HEK293 (cell line): ENCODE measurements around the gene KIFAP3.
A peak's percentile ranks its signal among the peaks of the same experiment; 100 is the strongest.

Source experiments
- FEZF1 ChIP-seq: fragments of 450-650 bp; formaldehyde crosslinking; IDR thresholded peaks from 2 replicates; pipeline ENCODE4 v1.5.1; 2016; ENCODE audit warnings: missing biosample characterization, missing genetic modification characterization
- GLI4 ChIP-seq: fragments of 450-650 bp; formaldehyde crosslinking; IDR thresholded peaks from 2 replicates; pipeline ENCODE4 v1.5.1; 2016; ENCODE audit warnings: missing biosample characterization, missing genetic modification characterization
- OSR2 ChIP-seq: fragments of 450-650 bp; formaldehyde crosslinking; IDR thresholded peaks from 2 replicates; pipeline ENCODE4 v1.5.1; 2016; ENCODE audit warnings: missing biosample characterization, missing genetic modification characterization
- PRDM1 ChIP-seq: fragments of 450-650 bp; formaldehyde crosslinking; IDR thresholded peaks from 2 replicates; pipeline ENCODE4; 2016; ENCODE audit warnings: missing biosample characterization, missing genetic modification characterization
- SP2 ChIP-seq: fragments of 450-650 bp; formaldehyde crosslinking; IDR thresholded peaks from 2 replicates; pipeline ENCODE4 v1.5.1; 2016; ENCODE audit warnings: missing biosample characterization, missing genetic modification characterization
- TRIM28 ChIP-seq: IDR thresholded peaks from 2 replicates; pipeline ENCODE4 v1.6.1; 2011; ENCODE audit warnings: low read length, control low read depth, borderline replicate concordance
- ZBTB7A ChIP-seq: fragments of 450-650 bp; formaldehyde crosslinking; IDR thresholded peaks from 2 replicates; pipeline ENCODE4 v1.5.1; 2016; ENCODE audit warnings: low read depth, missing biosample characterization, missing genetic modification characterization
- ZFP69B ChIP-seq: fragments of 450-650 bp; formaldehyde crosslinking; IDR thresholded peaks from 2 replicates; pipeline ENCODE4 v1.5.1; 2016; ENCODE audit warnings: missing biosample characterization, missing genetic modification characterization
- ZNF169 ChIP-seq: fragments of 450-650 bp; formaldehyde crosslinking; IDR thresholded peaks from 2 replicates; pipeline ENCODE4 v1.5.1; 2016; ENCODE audit warnings: missing biosample characterization, missing genetic modification characterization
- ZNF292 ChIP-seq: fragments of 450-650 bp; formaldehyde crosslinking; IDR thresholded peaks from 2 replicates; pipeline ENCODE4 v1.5.1; 2016; ENCODE audit warnings: low read depth, missing biosample characterization, missing genetic modification characterization, borderline replicate concordance
- ZNF391 ChIP-seq: fragments of 450-650 bp; formaldehyde crosslinking; IDR thresholded peaks from 2 replicates; pipeline ENCODE4 v1.5.1; 2016; ENCODE audit warnings: low read depth, missing biosample characterization, missing genetic modification characterization, borderline replicate concordance
- ZNF514 ChIP-seq: fragments of 450-650 bp; formaldehyde crosslinking; IDR thresholded peaks from 2 replicates; pipeline ENCODE4 v1.5.1; 2016; ENCODE audit warnings: missing biosample characterization, missing genetic modification characterization
- ZNF600 ChIP-seq: fragments of 450-650 bp; formaldehyde crosslinking; IDR thresholded peaks from 2 replicates; pipeline ENCODE4 v1.5.1; 2016; ENCODE audit warnings: missing biosample characterization, missing genetic modification characterization
- ZNF785 ChIP-seq: fragments of 450-650 bp; formaldehyde crosslinking; IDR thresholded peaks from 2 replicates; pipeline ENCODE4 v1.5.1; 2016; ENCODE audit warnings: missing biosample characterization, missing genetic modification characterization
- TF ChIP-seq, protein P1 (sequence below): fragments of 450-650 bp; formaldehyde crosslinking; IDR thresholded peaks from 2 replicates; pipeline ENCODE4 v1.5.1; 2017; ENCODE audit warnings: missing biosample characterization, mild to moderate bottlenecking, missing genetic modification characterization, moderate library complexity
- TF ChIP-seq, protein P2 (sequence below): fragments of 450-650 bp; formaldehyde crosslinking; IDR thresholded peaks from 2 replicates; pipeline ENCODE4 v1.5.1; 2017; ENCODE audit warnings: missing biosample characterization, missing genetic modification characterization
- TF ChIP-seq, protein P3 (sequence below): fragments of 450-650 bp; formaldehyde crosslinking; IDR thresholded peaks from 2 replicates; pipeline ENCODE4 v1.5.1; 2016; ENCODE audit warnings: missing biosample characterization, missing genetic modification characterization
- TF ChIP-seq, protein P4 (sequence below): fragments of 450-650 bp; formaldehyde crosslinking; IDR thresholded peaks from 2 replicates; pipeline ENCODE4 v1.5.1; 2016; ENCODE audit warnings: missing biosample characterization, missing genetic modification characterization
- TF ChIP-seq, protein P5 (sequence below): fragments of 450-650 bp; formaldehyde crosslinking; IDR thresholded peaks from 2 replicates; pipeline ENCODE4 v1.5.1; 2016; ENCODE audit warnings: missing biosample characterization, missing genetic modification characterization

KIFAP3 gene

DNA sequence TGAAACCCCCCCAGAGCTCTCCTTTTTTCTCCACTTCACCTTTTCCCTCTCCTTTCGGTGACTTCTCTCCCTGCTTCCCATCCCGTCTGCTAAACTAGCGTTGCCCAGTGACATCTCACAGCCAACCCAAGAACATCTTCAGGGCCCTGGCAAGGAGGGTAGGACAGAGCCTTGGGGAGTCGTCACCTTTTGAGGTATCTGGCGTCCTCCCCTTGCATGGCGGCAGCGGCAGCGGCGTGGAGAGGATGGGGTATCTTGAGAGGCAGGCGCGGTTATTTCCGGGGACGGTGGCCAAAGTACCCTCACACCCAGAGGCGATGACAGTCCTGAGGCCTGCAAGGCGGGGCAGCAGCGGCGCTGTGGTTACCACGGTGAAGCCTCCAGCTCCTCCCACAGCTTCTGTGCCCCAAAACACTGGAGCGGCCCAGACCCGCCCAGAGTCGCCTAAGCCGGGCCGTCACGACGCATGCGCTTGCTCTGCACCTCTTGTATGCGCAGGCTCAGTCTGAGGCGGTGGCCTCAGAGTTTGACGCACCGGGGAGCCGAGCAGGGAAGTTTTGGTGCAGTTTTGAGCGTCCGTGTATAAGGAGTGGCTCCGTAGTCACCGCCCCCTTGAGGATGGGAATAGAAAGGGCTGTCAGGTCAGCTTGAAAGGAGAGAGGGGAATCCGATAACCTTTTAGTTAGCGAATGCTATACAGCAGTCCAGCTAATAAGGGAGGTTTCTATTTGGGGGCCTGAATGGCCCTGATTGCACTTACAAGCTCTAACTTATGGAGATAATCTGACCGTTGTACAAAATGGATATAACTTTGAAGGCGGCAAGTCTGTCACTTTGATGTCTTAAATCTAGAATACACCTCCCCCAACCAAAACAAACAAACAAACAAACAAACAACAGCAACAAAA, at the start of gene KIFAP3 (continued):
- peak; percentile 54; the same call in 1 of the 2 replicates for TF ChIP-seq ZNF600 (tag by site-specific recombination)
- no peak for TF ChIP-seq GLI4
- TF ChIP-seq ZNF292 (tag by site-specific recombination) = no peak
- TF ChIP-seq ZFP69B (tag by site-specific recombination) = no peak
- TF ChIP-seq, protein P1, sequence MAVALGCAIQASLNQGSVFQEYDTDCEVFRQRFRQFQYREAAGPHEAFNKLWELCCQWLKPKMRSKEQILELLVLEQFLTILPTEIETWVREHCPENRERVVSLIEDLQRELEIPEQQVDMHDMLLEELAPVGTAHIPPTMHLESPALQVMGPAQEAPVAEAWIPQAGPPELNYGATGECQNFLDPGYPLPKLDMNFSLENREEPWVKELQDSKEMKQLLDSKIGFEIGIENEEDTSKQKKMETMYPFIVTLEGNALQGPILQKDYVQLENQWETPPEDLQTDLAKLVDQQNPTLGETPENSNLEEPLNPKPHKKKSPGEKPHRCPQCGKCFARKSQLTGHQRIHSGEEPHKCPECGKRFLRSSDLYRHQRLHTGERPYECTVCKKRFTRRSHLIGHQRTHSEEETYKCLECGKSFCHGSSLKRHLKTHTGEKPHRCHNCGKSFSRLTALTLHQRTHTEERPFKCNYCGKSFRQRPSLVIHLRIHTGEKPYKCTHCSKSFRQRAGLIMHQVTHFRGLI = no peak
- TF ChIP-seq FEZF1 (tag by site-specific recombination) = peak; percentile 34
- TF ChIP-seq ZBTB7A (tag by site-specific recombination) = no peak
- TF ChIP-seq TRIM28 = peak; percentile 45; the same call in 1 of the 2 replicates
- no peak; the same call in 1 of the 2 replicates for TF ChIP-seq ZNF391
- no peak for TF ChIP-seq ZNF785 (tag by site-specific recombination)
- TF ChIP-seq, protein P2, sequence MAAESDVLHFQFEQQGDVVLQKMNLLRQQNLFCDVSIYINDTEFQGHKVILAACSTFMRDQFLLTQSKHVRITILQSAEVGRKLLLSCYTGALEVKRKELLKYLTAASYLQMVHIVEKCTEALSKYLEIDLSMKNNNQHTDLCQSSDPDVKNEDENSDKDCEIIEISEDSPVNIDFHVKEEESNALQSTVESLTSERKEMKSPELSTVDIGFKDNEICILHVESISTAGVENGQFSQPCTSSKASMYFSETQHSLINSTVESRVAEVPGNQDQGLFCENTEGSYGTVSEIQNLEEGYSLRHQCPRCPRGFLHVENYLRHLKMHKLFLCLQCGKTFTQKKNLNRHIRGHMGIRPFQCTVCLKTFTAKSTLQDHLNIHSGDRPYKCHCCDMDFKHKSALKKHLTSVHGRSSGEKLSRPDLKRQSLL (tag by site-specific recombination) = no peak
- TF ChIP-seq, protein P3, sequence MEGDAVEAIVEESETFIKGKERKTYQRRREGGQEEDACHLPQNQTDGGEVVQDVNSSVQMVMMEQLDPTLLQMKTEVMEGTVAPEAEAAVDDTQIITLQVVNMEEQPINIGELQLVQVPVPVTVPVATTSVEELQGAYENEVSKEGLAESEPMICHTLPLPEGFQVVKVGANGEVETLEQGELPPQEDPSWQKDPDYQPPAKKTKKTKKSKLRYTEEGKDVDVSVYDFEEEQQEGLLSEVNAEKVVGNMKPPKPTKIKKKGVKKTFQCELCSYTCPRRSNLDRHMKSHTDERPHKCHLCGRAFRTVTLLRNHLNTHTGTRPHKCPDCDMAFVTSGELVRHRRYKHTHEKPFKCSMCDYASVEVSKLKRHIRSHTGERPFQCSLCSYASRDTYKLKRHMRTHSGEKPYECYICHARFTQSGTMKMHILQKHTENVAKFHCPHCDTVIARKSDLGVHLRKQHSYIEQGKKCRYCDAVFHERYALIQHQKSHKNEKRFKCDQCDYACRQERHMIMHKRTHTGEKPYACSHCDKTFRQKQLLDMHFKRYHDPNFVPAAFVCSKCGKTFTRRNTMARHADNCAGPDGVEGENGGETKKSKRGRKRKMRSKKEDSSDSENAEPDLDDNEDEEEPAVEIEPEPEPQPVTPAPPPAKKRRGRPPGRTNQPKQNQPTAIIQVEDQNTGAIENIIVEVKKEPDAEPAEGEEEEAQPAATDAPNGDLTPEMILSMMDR (tag by site-specific recombination) = peak; percentile 85
- TF ChIP-seq ZNF514 = no peak
- TF ChIP-seq, protein P4, sequence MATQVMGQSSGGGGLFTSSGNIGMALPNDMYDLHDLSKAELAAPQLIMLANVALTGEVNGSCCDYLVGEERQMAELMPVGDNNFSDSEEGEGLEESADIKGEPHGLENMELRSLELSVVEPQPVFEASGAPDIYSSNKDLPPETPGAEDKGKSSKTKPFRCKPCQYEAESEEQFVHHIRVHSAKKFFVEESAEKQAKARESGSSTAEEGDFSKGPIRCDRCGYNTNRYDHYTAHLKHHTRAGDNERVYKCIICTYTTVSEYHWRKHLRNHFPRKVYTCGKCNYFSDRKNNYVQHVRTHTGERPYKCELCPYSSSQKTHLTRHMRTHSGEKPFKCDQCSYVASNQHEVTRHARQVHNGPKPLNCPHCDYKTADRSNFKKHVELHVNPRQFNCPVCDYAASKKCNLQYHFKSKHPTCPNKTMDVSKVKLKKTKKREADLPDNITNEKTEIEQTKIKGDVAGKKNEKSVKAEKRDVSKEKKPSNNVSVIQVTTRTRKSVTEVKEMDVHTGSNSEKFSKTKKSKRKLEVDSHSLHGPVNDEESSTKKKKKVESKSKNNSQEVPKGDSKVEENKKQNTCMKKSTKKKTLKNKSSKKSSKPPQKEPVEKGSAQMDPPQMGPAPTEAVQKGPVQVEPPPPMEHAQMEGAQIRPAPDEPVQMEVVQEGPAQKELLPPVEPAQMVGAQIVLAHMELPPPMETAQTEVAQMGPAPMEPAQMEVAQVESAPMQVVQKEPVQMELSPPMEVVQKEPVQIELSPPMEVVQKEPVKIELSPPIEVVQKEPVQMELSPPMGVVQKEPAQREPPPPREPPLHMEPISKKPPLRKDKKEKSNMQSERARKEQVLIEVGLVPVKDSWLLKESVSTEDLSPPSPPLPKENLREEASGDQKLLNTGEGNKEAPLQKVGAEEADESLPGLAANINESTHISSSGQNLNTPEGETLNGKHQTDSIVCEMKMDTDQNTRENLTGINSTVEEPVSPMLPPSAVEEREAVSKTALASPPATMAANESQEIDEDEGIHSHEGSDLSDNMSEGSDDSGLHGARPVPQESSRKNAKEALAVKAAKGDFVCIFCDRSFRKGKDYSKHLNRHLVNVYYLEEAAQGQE (tag by site-specific recombination) = 0 out of 2 replicates have a peak, but pooled peaks have one; percentile 11
- peak; percentile 78 for TF ChIP-seq OSR2 (tag by site-specific recombination)
- no peak for TF ChIP-seq ZNF169 (tag by site-specific recombination)
- peak; percentile 80; the same call in 1 of the 2 replicates for TF ChIP-seq PRDM1 (tag by site-specific recombination)
- peak; percentile 81 for TF ChIP-seq SP2 (tag by site-specific recombination)
- TF ChIP-seq, protein P5, sequence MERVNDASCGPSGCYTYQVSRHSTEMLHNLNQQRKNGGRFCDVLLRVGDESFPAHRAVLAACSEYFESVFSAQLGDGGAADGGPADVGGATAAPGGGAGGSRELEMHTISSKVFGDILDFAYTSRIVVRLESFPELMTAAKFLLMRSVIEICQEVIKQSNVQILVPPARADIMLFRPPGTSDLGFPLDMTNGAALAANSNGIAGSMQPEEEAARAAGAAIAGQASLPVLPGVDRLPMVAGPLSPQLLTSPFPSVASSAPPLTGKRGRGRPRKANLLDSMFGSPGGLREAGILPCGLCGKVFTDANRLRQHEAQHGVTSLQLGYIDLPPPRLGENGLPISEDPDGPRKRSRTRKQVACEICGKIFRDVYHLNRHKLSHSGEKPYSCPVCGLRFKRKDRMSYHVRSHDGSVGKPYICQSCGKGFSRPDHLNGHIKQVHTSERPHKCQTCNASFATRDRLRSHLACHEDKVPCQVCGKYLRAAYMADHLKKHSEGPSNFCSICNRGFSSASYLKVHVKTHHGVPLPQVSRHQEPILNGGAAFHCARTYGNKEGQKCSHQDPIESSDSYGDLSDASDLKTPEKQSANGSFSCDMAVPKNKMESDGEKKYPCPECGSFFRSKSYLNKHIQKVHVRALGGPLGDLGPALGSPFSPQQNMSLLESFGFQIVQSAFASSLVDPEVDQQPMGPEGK (tag by site-specific recombination) = peak; percentile 67
